ENCODE results near the gene SF3A2.

Gene SF3A2

GRCh38 chr19:2230807-2231533, 5.7 kb upstream of the SF3A2 start:
- peaks cover 18% of the 10 kb centered on the region for H3K4me1 ChIP-seq (ENCODE audit: insufficient read depth, low read length, poor library complexity, severe bottlenecking)
- no peak overlapping the region for H2AFZ ChIP-seq (ENCODE audit: low read length)
- no peaks in the 10 kb centered on the region for H3F3A ChIP-seq (ENCODE audit: low read depth)
- peaks cover 32% of the 10 kb centered on the region for H3K79me2 ChIP-seq (ENCODE audit: insufficient read depth, low read length)
- peaks cover 41% of the 10 kb centered on the region; the same call in 1 of the 2 replicates for H3K36me3 ChIP-seq (ENCODE audit: insufficient read depth, low read length)
- no peak for TF ChIP-seq EZH2phosphoT487 (IDR thresholded peaks at IDR 0.05; ENCODE audit: borderline replicate concordance)
- no peak for TF ChIP-seq CTCF (conservative IDR thresholded peaks at IDR 0.05; ENCODE audit: low read length)
- no peak overlapping the region for H3K9ac ChIP-seq (ENCODE audit: low read depth, low read length, poor library complexity, severe bottlenecking)
- H3K4me3 ChIP-seq (ENCODE audit: low read length, poor library complexity, severe bottlenecking) = no peak overlapping the region
- H3K4me2 ChIP-seq (ENCODE audit: low read depth, low read length, poor library complexity, severe bottlenecking) = no peak overlapping the region
- no peaks in the 10 kb centered on the region for H3K9me3 ChIP-seq (ENCODE audit: insufficient read depth, low read depth, low read length)
- no peaks in the 10 kb centered on the region for H3K27me3 ChIP-seq (ENCODE audit: insufficient read depth, low read length, poor library complexity, severe bottlenecking)
- peaks cover 23% of the 10 kb centered on the region for H4K20me1 ChIP-seq (ENCODE audit: insufficient read depth, low read length, poor library complexity, severe bottlenecking)
- no peaks in the 10 kb centered on the region for H3K9me2 ChIP-seq (replicated peaks; ENCODE audit: low read depth, low read length)

GRCh38 chr19:2231621-2232221, 4.9 kb upstream of the SF3A2 start:
- Histone ChIP-seq H3K4me2 (ENCODE audit: low read depth, low read length, poor library complexity, severe bottlenecking) (no peak overlapping the region), H3K9me3 (ENCODE audit: insufficient read depth, low read depth, low read length) (no peaks in the 10 kb centered on the region), H4K20me1 (ENCODE audit: insufficient read depth, low read length, poor library complexity, severe bottlenecking) (peaks cover 23% of the 10 kb centered on the region), H3K4me3 (ENCODE audit: low read length, poor library complexity, severe bottlenecking) (no peak overlapping the region), H2AFZ (ENCODE audit: low read length) (no peak overlapping the region), H3F3A (ENCODE audit: low read depth) (no peaks in the 10 kb centered on the region), H3K9ac (ENCODE audit: low read depth, low read length, poor library complexity, severe bottlenecking) (no peak overlapping the region), H3K27me3 (ENCODE audit: insufficient read depth, low read length, poor library complexity, severe bottlenecking) (no peaks in the 10 kb centered on the region), H3K36me3 (ENCODE audit: insufficient read depth, low read length) (peaks cover 33% of the 10 kb centered on the region; the same call in 1 of the 2 replicates), H3K4me1 (ENCODE audit: insufficient read depth, low read length, poor library complexity, severe bottlenecking) (peaks cover 18% of the 10 kb centered on the region), H3K9me2 (replicated peaks; ENCODE audit: low read depth, low read length) (no peaks in the 10 kb centered on the region), H3K79me2 (ENCODE audit: insufficient read depth, low read length) (peaks cover 34% of the 10 kb centered on the region)
- peak; percentile 35; the same call in 1 of the 2 replicates for TF ChIP-seq CTCF (conservative IDR thresholded peaks at IDR 0.05; ENCODE audit: low read length)
- TF ChIP-seq EZH2phosphoT487 (IDR thresholded peaks at IDR 0.05; ENCODE audit: borderline replicate concordance) = no peak

- Histone ChIP-seq H3K4me1 (ENCODE audit: insufficient read depth, low read length, poor library complexity, severe bottlenecking) (peaks cover 19% of the 10 kb centered on the region), H3K9me3 (ENCODE audit: insufficient read depth, low read depth, low read length) (no peaks in the 10 kb centered on the region), H3K36me3 (ENCODE audit: insufficient read depth, low read length) (peaks cover 29% of the 10 kb centered on the region; the same call in 1 of the 2 replicates), H2AFZ (ENCODE audit: low read length) (no peak overlapping the region), H3K9me2 (replicated peaks; ENCODE audit: low read depth, low read length) (no peaks in the 10 kb centered on the region), H3K9ac (ENCODE audit: low read depth, low read length, poor library complexity, severe bottlenecking) (no peak overlapping the region), H3K4me2 (ENCODE audit: low read depth, low read length, poor library complexity, severe bottlenecking) (no peak overlapping the region), H3K4me3 (ENCODE audit: low read length, poor library complexity, severe bottlenecking) (no peak overlapping the region), H3K27me3 (ENCODE audit: insufficient read depth, low read length, poor library complexity, severe bottlenecking) (no peaks in the 10 kb centered on the region), H4K20me1 (ENCODE audit: insufficient read depth, low read length, poor library complexity, severe bottlenecking) (peaks cover 30% of the 10 kb centered on the region), H3F3A (ENCODE audit: low read depth) (no peaks in the 10 kb centered on the region), H3K79me2 (ENCODE audit: insufficient read depth, low read length) (peaks cover 42% of the 10 kb centered on the region)
- TF ChIP-seq CTCF (conservative IDR thresholded peaks at IDR 0.05; ENCODE audit: low read length) (no peak), EZH2phosphoT487 (IDR thresholded peaks at IDR 0.05; ENCODE audit: borderline replicate concordance) (no peak)
Measured at GRCh38 chr19:2232286-2233151, 4.1 kb upstream of the SF3A2 start.
